Fibroblast of skin of right quadriceps (primary cell): ENCODE measurements around the gene WDPCP.
"Not testable (repeated sequence)": the region's sequence is repeated elsewhere in the genome, so short reads cannot be mapped to it uniquely, and the experiment has no call there.

Source experiments
- DNase-seq: peaks from one replicate; pipeline ENCODE4 v3.0.0-alpha.2; 2013

The WDPCP gene, protein sequence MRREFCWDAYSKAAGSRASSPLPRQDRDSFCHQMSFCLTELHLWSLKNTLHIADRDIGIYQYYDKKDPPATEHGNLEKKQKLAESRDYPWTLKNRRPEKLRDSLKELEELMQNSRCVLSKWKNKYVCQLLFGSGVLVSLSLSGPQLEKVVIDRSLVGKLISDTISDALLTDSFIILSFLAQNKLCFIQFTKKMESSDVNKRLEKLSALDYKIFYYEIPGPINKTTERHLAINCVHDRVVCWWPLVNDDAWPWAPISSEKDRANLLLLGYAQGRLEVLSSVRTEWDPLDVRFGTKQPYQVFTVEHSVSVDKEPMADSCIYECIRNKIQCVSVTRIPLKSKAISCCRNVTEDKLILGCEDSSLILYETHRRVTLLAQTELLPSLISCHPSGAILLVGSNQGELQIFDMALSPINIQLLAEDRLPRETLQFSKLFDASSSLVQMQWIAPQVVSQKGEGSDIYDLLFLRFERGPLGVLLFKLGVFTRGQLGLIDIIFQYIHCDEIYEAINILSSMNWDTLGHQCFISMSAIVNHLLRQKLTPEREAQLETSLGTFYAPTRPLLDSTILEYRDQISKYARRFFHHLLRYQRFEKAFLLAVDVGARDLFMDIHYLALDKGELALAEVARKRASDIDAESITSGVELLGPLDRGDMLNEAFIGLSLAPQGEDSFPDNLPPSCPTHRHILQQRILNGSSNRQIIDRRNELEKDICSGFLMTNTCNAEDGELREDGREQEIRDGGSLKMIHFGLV

DNA sequence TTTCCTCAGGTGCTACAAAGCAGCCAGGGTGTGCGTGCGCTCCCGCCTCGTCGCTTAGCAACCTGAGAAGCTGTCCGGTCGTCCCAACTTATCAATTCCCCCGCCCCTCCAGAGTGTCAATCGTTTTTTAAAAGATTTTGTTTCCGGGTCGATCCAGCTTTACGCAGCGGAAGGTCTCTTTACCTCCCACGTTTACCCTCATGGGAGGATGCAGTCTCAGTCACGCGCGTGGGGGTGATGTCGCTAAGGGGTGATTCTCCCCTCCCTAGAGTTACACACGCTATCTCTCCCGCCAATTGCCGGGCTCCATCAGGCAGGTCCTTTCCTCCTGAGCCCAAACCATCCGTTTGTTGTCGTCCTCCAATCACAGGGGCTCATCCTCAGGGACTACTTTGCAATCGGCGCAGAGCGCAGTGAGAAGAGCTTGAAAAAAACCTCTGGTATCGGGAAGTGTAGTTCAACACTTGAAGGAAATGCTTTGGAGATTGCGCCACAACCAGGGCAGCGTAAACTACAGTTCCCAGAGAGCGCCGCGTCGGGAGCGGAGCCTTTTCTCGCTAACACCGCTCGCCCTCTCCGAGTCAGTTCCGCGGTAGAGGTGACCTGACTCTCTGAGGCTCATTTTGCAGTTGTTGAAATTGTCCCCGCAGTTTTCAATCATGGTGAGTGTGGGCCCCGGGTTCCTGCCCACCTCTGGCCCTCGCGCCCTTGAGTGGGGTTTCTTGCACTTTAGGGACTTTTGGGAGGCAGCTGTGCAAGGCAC, at the start of gene WDPCP, which contains the start of gene MDH1:
WDPCP (minus strand) TSS at position 93 of the 763 bp plus-strand sequence. CDS start 206 bp downstream, outside the sequence.
MDH1 (plus strand) TSS at position 579 of the 763 bp plus-strand sequence; CDS start at position 660, 81 bp downstream.
- DNase-seq: peak; percentile 100

DNA sequence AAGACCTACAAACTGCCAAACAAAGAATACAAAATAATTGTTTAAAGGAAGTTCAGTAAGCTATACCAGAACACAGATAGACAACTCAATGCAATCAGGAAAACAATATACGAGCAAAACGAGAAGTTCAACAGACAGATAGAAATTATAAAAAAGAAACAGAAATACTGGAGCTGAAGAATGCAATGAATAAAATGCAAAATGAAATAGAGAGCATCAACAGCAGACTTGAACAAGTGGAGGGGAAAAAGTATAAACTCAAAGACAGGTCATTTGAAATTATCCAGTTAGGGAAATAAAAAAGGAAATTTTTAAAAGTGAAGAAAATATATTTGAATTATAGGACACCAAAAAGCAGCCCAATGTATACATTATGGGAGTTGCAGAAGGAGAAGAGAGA, 44.1 kb upstream of the WDPCP start:
- DNase-seq: no peak

DNA sequence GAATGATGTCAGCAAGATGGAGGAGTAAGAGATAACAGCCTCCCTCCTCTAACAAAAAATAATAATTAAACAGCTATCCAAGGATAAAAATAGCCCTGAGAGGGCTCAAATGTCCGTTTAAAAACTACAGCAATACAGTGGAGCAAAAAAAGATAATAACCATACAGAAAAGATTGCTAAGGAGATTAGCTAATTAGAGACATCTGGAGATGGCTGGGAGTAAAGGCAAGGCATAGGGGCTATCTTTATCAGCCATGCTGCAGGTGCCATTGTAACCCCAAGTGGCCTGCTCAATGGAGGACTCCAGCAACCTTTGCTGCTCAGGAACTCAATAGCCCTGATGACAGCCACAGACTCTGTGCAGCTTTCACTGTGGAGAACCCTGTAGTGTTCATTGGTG, 43.2 kb upstream of the WDPCP start:
- DNase-seq: no peak

DNA sequence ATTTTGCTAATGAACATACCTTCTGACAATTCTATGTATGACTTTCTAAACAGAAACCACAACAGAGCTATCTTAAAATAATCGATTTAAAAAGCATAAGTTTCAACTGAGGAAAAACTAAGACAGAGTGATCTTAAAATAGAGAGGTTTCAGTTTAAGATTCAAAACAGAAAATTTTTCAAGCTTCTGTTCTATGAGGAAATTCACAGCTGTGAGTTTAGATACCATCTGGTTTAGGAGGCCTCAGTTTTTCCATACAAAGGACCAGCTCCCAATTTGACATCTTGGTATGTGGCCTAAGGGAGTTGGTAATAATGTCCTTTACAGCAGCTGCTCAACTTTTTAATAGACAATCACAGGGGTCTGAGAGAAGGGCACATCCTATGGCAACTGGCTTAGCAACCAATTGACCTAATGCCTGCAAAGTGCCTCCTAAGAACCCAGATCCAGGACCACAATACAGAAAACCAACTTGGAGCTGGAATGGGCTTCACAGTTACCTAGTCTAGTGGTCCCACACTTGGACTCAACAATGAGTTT, 40.2 kb upstream of the WDPCP start:
- DNase-seq: no peak

DNA sequence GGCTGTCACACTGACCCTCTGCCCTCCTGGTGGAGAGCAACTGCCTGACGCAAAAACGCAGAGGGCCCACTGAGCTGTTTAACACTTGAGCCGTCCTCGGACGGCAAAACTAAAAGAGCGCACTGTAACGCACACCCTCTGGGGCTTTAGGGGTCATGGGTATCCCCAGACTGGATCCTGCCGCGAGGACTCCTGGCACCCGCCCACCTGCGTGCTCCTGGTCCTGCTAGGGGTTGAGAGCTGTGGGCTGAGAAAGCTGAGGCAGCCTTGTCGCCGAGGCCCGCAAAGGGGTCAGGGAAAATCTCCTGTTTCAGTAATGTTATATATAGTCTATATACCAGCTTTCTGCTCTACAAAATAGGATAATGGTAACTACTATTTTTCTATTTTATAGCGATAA, 39.6 kb upstream of the WDPCP start:
- no peak for DNase-seq

DNA sequence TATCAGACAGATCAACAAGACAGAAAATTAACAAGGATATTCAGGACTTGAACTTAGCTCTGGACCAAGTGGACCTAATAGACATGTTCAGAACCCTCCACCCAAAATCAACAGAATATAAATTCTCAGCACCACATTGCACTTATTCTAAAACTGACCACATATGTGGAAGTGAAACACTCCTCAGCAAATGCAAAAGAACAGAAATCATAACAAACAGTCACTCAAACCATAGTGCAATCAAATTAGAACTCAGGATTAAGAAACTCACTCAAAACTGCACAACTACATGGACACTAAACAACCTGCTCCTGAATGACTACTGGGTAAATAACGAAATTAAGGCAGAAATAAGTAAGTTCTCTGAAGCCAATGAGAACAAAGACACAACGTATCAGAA, 35.5 kb upstream of the WDPCP start:
- not testable (repeated sequence) for DNase-seq

DNA sequence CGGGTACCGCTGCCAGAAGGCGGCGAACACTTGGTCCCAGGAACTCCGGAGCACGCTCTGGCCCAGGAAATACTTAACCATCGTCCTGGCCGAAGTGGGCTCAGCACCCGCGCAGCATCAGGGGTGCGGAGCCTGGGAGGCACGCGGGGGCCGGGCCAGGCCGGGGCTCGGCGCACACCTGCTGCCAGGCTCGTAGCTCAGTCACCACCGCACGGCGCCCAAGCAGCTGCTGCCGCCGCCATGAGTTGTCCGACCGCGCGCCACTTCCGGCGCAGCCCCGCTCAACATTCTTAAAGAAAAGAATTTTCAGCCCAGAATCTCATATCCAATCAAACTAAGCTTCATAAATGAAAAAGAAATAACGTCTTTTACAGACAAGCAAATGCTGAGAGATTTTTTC, 34.5 kb upstream of the WDPCP start:
- DNase-seq: no peak

DNA sequence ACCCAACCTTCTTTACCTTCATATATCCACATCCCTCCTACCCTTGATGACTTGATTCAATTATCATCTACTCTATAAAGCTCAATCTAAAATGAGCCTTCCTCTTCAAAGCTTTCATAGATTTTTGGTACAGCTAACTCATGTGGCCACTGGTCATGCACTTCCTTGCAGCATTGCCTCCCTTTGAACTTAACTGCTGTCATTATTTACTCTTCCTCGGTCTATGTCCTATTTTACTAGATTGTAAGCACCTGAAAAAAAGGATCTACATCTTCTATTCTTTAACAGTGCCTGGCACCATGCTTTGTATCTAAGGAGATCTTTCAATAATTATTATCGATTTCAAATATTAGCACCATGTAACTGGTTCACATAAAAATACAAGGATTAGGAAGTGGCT, 31.1 kb upstream of the WDPCP start:
- no peak for DNase-seq

DNA sequence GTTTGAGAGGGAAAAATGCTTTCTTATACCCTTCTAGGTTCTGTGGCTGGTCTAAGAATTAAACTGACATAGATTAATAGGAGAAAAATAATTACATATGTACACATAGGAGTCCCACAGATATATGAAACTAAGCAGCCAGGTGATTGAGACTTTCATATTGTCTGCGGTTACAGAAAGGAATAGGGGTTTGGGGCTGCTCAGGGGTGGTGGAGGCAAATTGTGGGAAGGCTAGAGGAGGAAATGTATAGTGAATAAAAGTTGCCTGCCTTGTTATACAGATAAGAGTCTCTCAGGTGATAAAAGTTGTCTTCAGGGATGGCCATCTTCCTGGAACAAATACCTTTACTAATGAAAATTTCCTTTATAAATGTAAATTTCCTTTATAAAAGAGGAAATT, 29.1 kb upstream of the WDPCP start:
- DNase-seq: no peak

DNA sequence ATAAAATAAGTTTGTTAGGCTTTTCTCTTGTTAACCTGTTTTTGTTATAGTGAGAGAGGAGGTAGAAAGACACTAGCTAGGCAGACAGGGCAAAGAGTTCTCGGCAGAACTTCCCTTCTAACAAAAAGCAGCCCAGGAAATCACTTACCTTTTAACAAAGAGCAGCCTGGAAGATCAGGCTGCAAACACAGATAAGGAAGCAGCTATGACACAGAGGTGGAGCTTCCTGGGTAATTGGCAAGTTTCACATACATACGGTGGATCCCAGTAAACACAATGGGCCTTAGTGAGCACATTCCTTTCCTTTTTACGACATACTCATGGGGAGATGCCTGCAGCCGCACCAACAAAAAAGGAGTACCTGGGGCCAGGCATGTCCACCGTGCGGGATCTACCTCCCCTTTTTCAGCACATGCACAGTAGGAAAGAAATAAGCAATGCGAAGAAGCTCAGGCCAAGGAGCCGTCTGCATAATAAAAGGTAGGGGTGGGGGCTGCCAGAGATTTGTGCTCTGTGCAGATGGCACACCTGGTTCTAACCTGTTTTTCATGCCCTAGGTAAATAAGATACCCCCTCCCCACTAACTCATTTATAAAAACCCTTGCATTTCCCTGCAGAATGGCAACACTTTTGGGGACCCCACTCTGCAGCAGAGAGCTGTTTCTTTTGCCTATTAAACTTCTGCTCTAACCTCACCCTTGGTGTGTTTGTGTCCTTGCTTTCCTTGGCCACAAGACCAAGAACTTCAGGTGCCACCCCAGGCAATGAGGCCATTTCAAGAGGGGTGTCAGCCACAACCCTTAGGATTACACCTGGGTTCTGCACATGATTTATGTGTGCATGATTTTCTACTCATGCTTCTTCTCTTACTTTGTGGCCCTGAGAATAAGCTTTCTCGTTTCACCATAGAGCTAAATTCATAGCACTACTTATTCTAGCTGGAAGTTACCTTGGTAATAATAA, 27.0 kb upstream of the WDPCP start:
- peak; percentile 64 for DNase-seq

DNA sequence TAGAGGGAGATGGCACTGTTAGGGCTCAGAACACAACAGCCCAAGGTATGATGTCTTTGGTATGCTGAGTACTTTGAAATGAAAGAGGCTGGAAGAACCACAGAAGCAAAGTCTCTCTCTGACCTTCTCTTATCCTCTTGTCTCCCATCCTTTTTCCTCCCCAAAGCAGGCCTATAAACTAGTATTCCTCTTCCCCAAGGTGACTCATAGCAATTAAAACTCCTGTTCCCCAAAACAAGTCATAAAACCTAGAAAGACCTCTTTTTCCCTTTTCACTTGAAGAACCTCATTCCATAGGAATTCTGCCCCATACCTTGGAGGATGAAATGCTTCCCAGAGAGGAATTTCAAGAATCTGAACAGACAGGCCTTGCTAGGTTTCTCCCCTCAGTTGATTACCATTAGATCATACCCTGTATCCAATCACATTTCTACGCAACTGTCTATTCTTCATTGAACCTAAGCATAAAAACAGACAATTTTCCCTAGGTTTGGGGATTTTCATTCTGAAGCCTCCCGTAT, 26.2 kb upstream of the WDPCP start:
- DNase-seq: peak; percentile 94

DNA sequence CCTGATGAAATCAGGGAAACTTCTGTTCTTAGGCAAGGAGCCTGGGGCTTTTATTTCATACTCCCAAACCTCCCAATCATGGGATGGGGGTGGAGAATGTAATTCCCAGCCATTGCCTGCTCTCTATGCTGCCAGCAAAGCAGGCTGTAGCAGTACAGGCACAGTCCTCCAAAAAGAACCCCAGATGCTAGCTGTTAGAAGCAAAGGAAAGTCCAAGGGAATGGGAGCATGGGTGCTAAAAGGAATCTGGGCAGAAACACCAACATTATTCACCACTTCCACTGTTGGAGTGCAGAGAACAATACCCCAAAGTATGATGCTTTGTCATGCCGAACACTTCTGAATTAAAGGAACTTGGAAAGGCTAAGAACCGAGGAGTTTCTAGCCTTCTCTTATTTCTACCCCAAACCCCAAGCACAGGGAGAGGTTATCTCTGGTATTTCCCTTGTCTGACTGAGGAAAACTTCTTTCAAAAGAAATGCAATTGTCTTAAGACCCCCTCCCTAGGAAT, 25.2 kb upstream of the WDPCP start:
- DNase-seq: peak; percentile 25

DNA sequence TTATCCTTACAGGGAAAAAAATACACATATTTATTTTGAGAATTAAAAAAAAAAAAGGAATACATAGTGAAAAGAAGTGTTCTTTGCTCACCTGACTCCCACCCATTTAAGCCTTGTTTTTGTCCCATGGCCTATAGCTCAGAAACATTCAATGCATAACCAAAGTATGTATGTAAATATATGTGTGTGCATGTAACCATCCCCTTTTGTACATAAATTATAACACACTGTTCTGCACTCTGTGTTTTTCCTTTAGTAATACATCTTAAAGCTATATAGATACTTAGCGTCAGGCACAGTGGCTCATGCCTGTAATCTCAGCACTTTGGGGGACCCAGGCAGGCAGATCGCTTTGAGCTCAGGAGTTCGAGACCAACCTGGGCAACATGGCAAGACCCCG, 22.2 kb upstream of the WDPCP start:
- DNase-seq: no peak

DNA sequence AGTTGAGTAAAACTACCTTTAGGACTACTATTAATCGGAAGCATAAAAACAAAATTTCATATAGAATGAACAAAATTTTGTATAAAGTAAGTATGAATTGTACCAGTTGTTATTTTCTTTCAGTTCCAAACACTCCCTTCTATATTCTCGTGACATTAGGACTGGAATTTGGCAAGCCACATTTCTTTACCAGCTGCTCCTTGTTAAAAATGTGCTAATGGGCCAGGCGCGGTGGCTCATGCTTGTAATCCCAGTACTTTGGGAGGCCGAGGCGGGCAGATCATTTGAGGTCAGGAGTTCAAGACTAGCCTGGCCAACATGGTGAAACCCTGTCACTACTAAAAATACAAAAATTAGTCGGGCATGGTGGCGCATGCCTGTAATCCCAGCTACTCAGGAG, 20.6 kb upstream of the WDPCP start:
- peak; percentile 28 for DNase-seq

DNA sequence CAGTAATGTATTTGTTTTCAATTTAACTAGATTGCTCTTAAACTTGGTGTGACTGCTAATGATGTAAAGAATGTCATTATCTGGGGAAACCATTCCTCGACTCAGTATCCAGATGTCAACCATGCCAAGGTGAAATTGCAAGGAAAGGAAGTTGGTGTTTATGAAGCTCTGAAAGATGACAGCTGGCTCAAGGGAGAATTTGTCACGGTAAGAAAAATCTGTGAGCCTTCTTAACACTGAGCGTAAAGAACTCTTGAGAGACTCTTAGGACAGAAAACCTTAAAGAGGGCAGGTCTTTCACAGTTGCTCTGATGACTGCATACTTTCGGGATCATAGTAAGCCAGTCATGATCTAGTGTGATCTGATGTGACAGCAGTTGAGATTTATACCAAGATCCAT, 16.4 kb upstream of the WDPCP start:
- DNase-seq: no peak

DNA sequence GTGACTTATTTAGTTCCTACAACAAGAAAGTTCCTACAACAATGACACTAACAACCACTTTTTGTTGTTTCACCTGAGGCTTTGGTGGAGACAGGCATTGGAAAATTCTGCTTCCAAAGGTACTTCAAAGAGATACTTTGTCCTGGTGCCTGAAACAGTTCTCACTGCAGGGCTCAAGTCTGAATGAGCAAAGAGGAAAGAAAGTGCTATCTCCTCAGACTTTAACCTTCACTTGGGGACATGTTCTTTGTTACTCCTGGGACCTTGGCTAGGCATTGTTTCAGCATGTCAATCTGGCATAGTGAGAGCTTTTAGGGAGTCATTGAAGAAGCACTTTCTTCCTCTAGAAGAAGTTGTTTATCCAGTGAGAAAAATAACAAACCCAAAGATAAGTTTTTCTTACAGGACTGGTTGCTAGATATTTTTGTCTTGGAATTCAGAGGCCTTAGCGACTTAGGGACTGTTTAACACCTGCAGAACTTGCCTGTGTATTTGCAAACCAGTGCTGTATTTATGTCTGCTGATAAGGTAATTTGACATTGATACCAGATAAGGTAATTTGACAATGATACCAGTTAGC, 12.7 kb upstream of the WDPCP start:
- no peak for DNase-seq

DNA sequence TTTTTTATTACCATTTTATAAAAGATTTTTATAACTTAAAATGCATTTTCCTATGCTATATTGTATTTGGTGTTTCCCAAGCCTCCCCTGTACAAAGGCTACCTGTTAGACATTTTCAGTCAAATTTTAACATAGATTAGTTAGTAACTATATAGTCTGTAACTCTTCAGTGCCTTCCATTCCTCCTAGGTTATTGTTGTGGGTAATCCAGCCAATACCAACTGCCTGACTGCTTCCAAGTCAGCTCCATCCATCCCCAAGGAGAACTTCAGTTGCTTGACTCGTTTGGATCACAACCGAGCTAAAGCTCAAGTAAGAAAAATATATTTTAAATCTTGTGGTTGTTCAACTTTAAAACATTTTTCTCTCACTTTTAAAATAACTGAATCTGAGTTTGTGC, 10.7 kb upstream of the WDPCP start:
- no peak for DNase-seq

DNA sequence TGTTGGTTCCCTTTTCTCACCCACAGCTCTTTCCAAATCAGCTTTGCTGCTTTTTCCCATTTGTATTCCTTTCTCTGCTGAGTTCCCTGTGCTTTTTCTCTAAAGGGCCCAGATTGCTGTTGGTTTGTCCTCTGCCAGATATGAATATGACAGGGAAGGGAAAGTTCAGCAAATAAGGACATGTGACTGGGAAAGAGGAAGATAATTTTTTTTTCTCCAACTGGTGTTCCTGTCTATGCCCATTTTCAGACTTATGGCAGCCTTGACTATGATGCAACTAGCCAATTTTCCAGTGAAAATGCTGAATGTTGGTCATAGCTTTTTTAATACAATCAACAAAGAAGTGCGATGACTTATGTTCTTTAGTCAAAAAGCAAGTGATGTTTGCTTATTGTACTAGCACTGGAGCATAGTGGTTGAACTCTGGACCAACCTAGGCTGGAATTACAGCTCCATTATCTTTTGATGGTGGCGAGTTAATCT, 8.2 kb upstream of the WDPCP start:
- no peak for DNase-seq

DNA sequence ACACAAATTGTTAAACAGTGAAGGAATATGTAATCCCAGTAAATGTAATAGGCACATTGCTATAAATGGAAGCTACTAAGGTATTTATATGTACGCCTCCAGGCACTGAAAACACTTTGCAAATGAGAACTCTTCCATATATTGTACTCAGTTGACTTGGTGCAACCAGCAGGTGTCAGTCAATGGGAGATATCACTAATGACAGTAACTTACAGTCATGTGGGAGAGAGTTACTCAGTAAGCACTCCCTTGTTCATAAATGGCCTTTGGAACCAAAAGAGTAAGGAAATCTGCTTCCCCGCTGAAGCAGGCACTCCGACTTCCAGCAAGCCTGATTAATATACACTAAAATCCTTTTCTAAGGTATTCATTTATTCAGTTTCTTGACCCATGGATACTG, 6.4 kb upstream of the WDPCP start:
- DNase-seq: no peak

DNA sequence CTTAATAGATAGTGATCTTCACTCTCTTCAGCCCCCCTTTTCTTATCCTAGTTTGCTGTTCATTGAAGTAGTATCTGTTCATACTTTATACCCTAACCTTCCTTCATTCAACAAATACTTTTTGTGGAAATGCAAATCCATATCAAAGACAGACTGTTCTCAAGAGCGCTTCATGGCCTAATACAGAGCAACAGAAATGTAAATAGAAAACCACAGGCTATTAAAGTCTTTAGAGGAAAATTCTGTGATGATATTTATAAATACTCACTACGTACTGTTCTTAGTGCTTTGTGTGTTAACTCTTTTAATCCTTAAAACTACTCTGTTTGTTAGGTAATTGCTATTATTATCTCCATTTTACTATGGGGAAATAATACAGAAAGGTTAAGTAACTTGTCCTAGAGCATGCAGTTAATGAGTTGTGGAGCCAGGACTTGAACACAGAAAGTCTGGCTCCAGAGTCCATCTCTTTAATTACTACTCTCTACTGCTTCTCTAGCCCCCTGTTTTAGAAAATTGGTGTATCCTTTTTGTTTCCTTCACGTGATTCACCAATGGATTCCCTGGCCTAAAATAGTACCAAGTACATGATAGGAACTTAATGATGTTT, 3.4 kb upstream of the WDPCP start:
- DNase-seq: no peak
